Neural progenitor cell (in vitro differentiated cells): ENCODE results near the gene ABCC3.

Experiments
- EZH2phosphoT487 ChIP-seq: fragments of 200-600 bp; sonication (generic); IDR thresholded peaks from 2 replicates; pipeline ENCODE4 v1.6.1; 2017; ENCODE audit warnings: antibody characterized with exemption
- TF ChIP-seq, protein P1 (sequence below): fragments of 200-600 bp; sonication (generic); IDR thresholded peaks from 2 replicates; pipeline ENCODE4 v1.5.1; 2017; ENCODE audit warnings: antibody characterized with exemption, mild to moderate bottlenecking

GRCh38 chr17:50626037-50626574 lies 8.6 kb upstream of the ABCC3 start:
- no peak for TF ChIP-seq EZH2phosphoT487
- TF ChIP-seq, protein P1, sequence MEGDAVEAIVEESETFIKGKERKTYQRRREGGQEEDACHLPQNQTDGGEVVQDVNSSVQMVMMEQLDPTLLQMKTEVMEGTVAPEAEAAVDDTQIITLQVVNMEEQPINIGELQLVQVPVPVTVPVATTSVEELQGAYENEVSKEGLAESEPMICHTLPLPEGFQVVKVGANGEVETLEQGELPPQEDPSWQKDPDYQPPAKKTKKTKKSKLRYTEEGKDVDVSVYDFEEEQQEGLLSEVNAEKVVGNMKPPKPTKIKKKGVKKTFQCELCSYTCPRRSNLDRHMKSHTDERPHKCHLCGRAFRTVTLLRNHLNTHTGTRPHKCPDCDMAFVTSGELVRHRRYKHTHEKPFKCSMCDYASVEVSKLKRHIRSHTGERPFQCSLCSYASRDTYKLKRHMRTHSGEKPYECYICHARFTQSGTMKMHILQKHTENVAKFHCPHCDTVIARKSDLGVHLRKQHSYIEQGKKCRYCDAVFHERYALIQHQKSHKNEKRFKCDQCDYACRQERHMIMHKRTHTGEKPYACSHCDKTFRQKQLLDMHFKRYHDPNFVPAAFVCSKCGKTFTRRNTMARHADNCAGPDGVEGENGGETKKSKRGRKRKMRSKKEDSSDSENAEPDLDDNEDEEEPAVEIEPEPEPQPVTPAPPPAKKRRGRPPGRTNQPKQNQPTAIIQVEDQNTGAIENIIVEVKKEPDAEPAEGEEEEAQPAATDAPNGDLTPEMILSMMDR: peak; percentile 97
